ENCODE results near the gene OPCML.

OPCML gene

GRCh38 chr11:133520707-133521106 lies 11.6 kb downstream of the OPCML start (continued):
- no peak for TF ChIP-seq CSRNP3 (CRISPR knock-in tag; IDR thresholded peaks at IDR 0.05)
- no peak for TF ChIP-seq ZFP30 (CRISPR knock-in tag; IDR thresholded peaks at IDR 0.05)
- no peak for TF ChIP-seq GLIS3 (CRISPR knock-in tag; IDR thresholded peaks at IDR 0.05)
- no peak for TF ChIP-seq ESRRG (CRISPR knock-in tag; IDR thresholded peaks at IDR 0.05)
- TF ChIP-seq ZC3H10 (CRISPR knock-in tag; IDR thresholded peaks at IDR 0.05): no peak
- TF ChIP-seq ISL1 (CRISPR knock-in tag; IDR thresholded peaks at IDR 0.05): no peak
- TF ChIP-seq TCF4 (CRISPR knock-in tag; IDR thresholded peaks at IDR 0.05; ENCODE audit: borderline replicate concordance): no peak

GRCh38 chr11:133519560-133519959 lies 12.7 kb downstream of the OPCML start:
- no peak for ATAC-seq
- TF ChIP-seq RARB (CRISPR knock-in tag; IDR thresholded peaks at IDR 0.05): no peak
- no peak for TF ChIP-seq CREB5 (CRISPR knock-in tag; IDR thresholded peaks at IDR 0.05; ENCODE audit: low read depth)
- TF ChIP-seq ESRRG (CRISPR knock-in tag; IDR thresholded peaks at IDR 0.05): no peak
- no peak for TF ChIP-seq ZNF8 (CRISPR knock-in tag; IDR thresholded peaks at IDR 0.05)
- no peak for TF ChIP-seq PPARA (CRISPR knock-in tag; IDR thresholded peaks at IDR 0.05; ENCODE audit: borderline replicate concordance)
- TF ChIP-seq ARNTL (CRISPR knock-in tag; IDR thresholded peaks at IDR 0.05; ENCODE audit: borderline replicate concordance, low read depth): no peak
- TF ChIP-seq TCF4 (CRISPR knock-in tag; IDR thresholded peaks at IDR 0.05; ENCODE audit: borderline replicate concordance): no peak
- TF ChIP-seq ISL1 (CRISPR knock-in tag; IDR thresholded peaks at IDR 0.05): no peak
- no peak for TF ChIP-seq OSR1 (CRISPR knock-in tag; IDR thresholded peaks at IDR 0.05)
- no peak for TF ChIP-seq ZNF70 (CRISPR knock-in tag; IDR thresholded peaks at IDR 0.05)
- no peak for TF ChIP-seq ZFP30 (CRISPR knock-in tag; IDR thresholded peaks at IDR 0.05)
- TF ChIP-seq GLIS3 (CRISPR knock-in tag; IDR thresholded peaks at IDR 0.05): no peak
- TF ChIP-seq POU6F1 (CRISPR knock-in tag; IDR thresholded peaks at IDR 0.05; ENCODE audit: borderline replicate concordance, low read depth): no peak

- no peak for TF ChIP-seq ZNF8 (CRISPR knock-in tag; IDR thresholded peaks at IDR 0.05)
- TF ChIP-seq ZFP3 (CRISPR knock-in tag; IDR thresholded peaks at IDR 0.05): no peak
- no peak for TF ChIP-seq ZC3H10 (CRISPR knock-in tag; IDR thresholded peaks at IDR 0.05)
- no peak for TF ChIP-seq ISL1 (CRISPR knock-in tag; IDR thresholded peaks at IDR 0.05)
- TF ChIP-seq POU6F1 (CRISPR knock-in tag; IDR thresholded peaks at IDR 0.05; ENCODE audit: borderline replicate concordance, low read depth): no peak
- TF ChIP-seq CREB5 (CRISPR knock-in tag; IDR thresholded peaks at IDR 0.05; ENCODE audit: low read depth): no peak
These were observed 13.5 kb downstream of the OPCML start for GRCh38 chr11:133518702-133519264.

GRCh38 chr11:133516845-133517244 lies 15.5 kb downstream of the OPCML start:
- no peak for TF ChIP-seq OSR1 (CRISPR knock-in tag; IDR thresholded peaks at IDR 0.05)
- TF ChIP-seq CSRNP3 (CRISPR knock-in tag; IDR thresholded peaks at IDR 0.05): no peak
- no peak for TF ChIP-seq PATZ1 (CRISPR knock-in tag; IDR thresholded peaks at IDR 0.05; ENCODE audit: borderline replicate concordance)
- TF ChIP-seq ZNF565 (CRISPR knock-in tag; conservative IDR thresholded peaks at IDR 0.05; ENCODE audit: low read depth): no peak
- no peak for TF ChIP-seq ESRRG (CRISPR knock-in tag; IDR thresholded peaks at IDR 0.05)
- TF ChIP-seq SNAI2 (CRISPR knock-in tag; IDR thresholded peaks at IDR 0.05): no peak
- no peak for TF ChIP-seq TCF4 (CRISPR knock-in tag; IDR thresholded peaks at IDR 0.05; ENCODE audit: borderline replicate concordance)
- no peak for TF ChIP-seq CREB5 (CRISPR knock-in tag; IDR thresholded peaks at IDR 0.05; ENCODE audit: low read depth)
- no peak for TF ChIP-seq BACH2 (CRISPR knock-in tag; IDR thresholded peaks at IDR 0.05; ENCODE audit: borderline replicate concordance)
- no peak for TF ChIP-seq ZC3H10 (CRISPR knock-in tag; IDR thresholded peaks at IDR 0.05)

More at GRCh38 chr11:133518702-133519264, 13.5 kb downstream of the OPCML start:
- ATAC-seq: no peak

More at GRCh38 chr11:133516845-133517244, 15.5 kb downstream of the OPCML start:
- no peak for ATAC-seq

All from SK-N-SH treated with all-trans-retinoic acid at 6 μM for 48 hours (cell line).